Muscle of leg (tissue), 11 donors: ENCODE measurements around the gene SNRNP40. TPM values are rescaled to one million over a fixed set of nuclear protein-coding genes. Genes with fewer than 3 reads are reported as not detected.

Source experiments
- DNase-seq: peaks from one replicate; pipeline ENCODE4 v3.0.0; 2013
- H3K27ac ChIP-seq: one replicate; pipeline ENCODE4 v1.5.1; 2013; ENCODE audit warnings: mild to moderate bottlenecking, low read length, control low read depth
- H3K27me3 ChIP-seq: one replicate; pipeline ENCODE4 v1.6.1; 2013; ENCODE audit warnings: low read length; ENCODE audit not compliant: control insufficient read depth, insufficient read depth
- H3K36me3 ChIP-seq: one replicate; pipeline ENCODE4 v1.6.1; 2013; ENCODE audit warnings: low read length; ENCODE audit not compliant: control insufficient read depth, insufficient read depth
- H3K4me1 ChIP-seq: one replicate; pipeline ENCODE4 v1.6.1; 2013; ENCODE audit warnings: low read length; ENCODE audit not compliant: control insufficient read depth, insufficient read depth
- H3K4me3 ChIP-seq: one replicate; pipeline ENCODE4 v1.5.1; 2013; ENCODE audit warnings: low read length, control low read depth
- H3K9me3 ChIP-seq: replicated peaks from 2 replicates; pipeline ENCODE4 v1.6.1; 2013; ENCODE audit warnings: low read depth, low read length; ENCODE audit not compliant: control insufficient read depth
- WGBS: methylation state at CpG from one replicate; pipeline ENCODE4 v1.1.5; 2013; ENCODE audit warnings: missing lambda C conversion rate; ENCODE audit not compliant: insufficient coverage; 5-methylcytosine and 5-hydroxymethylcytosine counted together
- polyA plus RNA-seq, 8 donors: library from polyadenylated mRNA; unstranded; fragments of 120-200 nt; gene quantifications; one replicate each; pipeline versions ENCODE4 v1.2.1 to v1.2.3, GENCODE V29; 2013; ENCODE audit warnings: inconsistent platforms in 1 of 8, low replicate concordance in 1 of 8; ENCODE audit not compliant: insufficient read length in 8 of 8, insufficient read depth in 1 of 8
- total RNA-seq: library from RNA; stranded (reverse); fragments of 120-200 nt; gene quantifications from one replicate; pipeline ENCODE4 v1.2.4, GENCODE V29; 2013

SNRNP40 gene
- total and polyA plus RNA-seq, 9 donors: 34.8 to 54.9 (median 40.9) TPM

DNA sequence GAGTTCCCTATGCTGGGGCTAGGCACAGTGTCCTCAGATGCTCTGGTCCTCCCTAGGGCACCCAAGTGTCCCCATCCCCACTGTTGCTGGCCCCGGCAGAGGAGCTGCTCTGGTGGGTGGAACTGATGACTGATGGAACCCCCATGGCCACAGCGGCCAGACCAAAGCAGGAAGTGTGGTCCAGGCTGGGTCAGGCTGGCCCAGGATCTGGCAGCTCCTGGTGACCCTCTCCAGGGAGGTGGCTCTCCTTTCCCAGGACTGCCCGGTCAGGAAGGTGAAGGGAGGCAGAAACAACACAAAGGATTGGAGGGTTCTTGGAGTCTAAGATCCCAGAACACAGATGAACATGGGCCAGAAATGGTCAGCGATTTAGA lies 58.0 kb downstream of the SNRNP40 start:
- DNase-seq: no peak
- Histone ChIP-seq H3K4me3 (peak overlapping the region; percentile 33), H3K4me1 (peaks cover 9% of the 10 kb centered on the region), H3K36me3 (no peaks in the 10 kb centered on the region), H3K9me3 (no peaks in the 10 kb centered on the region), H3K27ac (no peak overlapping the region), H3K27me3 (peaks cover 56% of the 10 kb centered on the region)
- WGBS: 19% methylated on average over 3 of the region's 4 CpGs

DNA sequence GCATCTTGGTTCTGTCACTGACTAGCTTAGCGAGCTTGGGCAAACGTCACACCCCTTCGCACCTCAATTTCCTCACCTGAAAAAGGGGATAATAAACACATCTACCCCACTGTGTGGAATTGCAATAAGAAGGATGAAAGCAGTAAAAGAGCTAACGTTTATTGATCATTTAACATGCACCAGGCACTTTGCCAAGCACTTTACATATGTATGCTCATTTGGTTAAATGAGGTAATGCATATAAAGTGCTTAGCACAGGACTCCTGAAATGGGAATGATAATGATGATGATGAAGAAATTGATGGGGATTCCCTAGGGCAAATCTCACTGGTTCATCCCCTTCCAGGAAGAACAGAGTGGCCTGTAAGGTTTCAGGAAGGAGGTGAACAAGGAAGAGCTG lies 61.7 kb downstream of the SNRNP40 start:
- H3K4me3 ChIP-seq: no peak overlapping the region
- H3K27me3 ChIP-seq: peaks cover 34% of the 10 kb centered on the region

DNA sequence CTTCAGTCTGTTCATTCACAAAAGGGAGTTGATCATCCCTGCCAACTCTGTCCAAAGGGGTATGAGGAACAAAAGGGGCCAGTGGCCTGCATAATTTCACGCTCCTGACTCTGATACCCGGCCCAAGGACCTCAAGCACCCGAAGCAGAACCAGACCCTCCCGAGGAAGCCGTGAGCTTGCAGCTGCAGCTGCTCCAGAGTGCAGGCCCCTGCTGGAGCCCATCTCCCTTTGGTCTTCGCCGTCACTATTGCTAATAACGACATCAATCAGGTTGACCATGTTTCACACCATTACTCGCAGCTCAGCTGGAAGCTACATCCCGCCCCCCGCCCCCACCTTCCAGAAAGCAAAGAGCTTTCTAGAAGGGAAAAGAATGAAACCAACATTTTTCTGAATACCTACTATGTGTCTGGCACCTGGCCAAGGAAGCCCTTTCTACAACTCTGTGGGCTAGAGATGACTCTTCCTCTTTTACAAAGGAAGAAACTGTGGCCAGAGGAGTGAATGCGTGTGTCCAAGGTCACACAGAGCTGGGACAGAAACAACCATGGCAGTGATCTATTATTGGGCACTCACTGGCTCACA lies 62.4 kb downstream of the SNRNP40 start:
- Histone ChIP-seq H3K36me3 (no peaks in the 10 kb centered on the region), H3K4me3 (no peak overlapping the region), H3K4me1 (peaks cover 7% of the 10 kb centered on the region), H3K27ac (no peak overlapping the region), H3K27me3 (peaks cover 34% of the 10 kb centered on the region), H3K9me3 (no peaks in the 10 kb centered on the region)
- WGBS: 41% methylated on average over 8 of the region's 12 CpGs
- no peak for DNase-seq

More for the DNA sequence above, 61.7 kb downstream of the SNRNP40 start:
- DNase-seq: no peak
- WGBS: no CpG with 5 or more reads among the region's 4 CpGs
- Histone ChIP-seq H3K4me1 (peaks cover 7% of the 10 kb centered on the region), H3K36me3 (no peaks in the 10 kb centered on the region), H3K27ac (no peak overlapping the region), H3K9me3 (no peaks in the 10 kb centered on the region)

DNA sequence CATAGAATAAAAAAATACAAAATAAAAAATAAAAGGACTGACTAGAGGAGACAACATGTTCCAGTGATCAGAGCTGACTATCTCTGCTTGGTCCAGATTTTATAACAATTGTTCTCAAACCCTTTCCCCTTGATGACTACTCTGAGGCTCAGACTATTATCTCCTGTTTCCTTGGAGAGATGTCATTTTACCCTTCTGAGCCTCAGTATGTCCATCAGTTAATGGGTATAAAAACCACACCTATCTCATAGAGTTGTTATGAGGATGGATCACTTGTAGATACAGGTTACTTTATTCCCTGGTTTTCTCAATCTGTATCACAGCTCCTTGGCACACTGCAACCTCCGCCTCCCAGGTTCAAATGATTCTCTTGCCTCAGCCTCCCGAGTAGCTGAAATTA lies 63.9 kb downstream of the SNRNP40 start:
- Histone ChIP-seq H3K36me3 (no peaks in the 10 kb centered on the region), H3K27me3 (peaks cover 20% of the 10 kb centered on the region), H3K9me3 (no peaks in the 10 kb centered on the region), H3K27ac (no peak overlapping the region), H3K4me3 (no peak overlapping the region), H3K4me1 (no peaks in the 10 kb centered on the region)
- no CpG with 5 or more reads among the region's 2 CpGs for WGBS
- no peak for DNase-seq

DNA sequence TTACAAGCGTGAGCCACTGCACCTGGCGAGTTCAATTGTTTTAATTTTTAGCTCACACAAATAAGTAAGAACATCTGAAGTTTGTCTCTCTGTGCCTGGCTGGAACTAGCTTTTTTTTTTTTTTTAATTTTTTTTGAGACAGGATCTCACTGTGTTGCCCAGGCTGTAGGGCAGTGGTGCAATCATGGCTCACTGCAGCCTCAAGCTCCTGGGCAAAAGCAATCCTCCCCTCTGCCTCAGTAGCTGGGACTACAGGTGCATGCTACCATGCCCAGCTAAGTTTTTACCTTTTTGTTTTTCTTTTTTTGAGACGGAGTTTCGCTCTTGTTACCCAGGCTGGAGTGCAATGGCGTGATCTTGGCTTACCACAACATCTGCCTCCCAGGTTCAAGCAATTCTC lies 64.8 kb downstream of the SNRNP40 start:
- Histone ChIP-seq H3K27me3 (peaks cover 18% of the 10 kb centered on the region), H3K9me3 (no peaks in the 10 kb centered on the region), H3K27ac (no peak overlapping the region), H3K36me3 (no peaks in the 10 kb centered on the region), H3K4me1 (no peaks in the 10 kb centered on the region), H3K4me3 (no peak overlapping the region)
- DNase-seq: no peak
- 96% methylated on average over 4 of the region's 5 CpGs for WGBS

DNA sequence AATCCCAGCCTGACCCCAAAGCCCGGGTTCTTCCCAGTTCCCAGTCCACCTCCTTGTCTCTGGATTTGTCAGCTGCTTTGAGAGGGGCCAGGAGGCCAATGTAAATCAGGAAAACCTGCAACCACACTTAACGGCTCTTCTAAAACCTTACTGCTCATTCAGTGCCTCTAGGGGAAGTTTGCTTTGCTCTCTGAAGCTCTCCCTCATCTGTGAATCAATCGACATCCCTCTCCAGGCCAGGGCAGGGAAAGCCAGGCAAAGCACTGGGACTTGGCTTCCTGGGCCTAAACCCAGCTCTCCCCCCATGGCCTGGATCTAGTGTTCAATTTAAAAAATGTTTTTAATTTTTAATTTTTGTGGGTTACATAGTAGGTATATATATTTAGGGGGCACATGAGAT lies 66.2 kb downstream of the SNRNP40 start:
- WGBS: 20% methylated on average over 1 of the region's 3 CpGs
- Histone ChIP-seq H3K4me3 (no peak overlapping the region), H3K27ac (no peak overlapping the region), H3K36me3 (no peaks in the 10 kb centered on the region), H3K27me3 (peaks cover 8% of the 10 kb centered on the region), H3K4me1 (no peaks in the 10 kb centered on the region), H3K9me3 (no peaks in the 10 kb centered on the region)
- DNase-seq: no peak

DNA sequence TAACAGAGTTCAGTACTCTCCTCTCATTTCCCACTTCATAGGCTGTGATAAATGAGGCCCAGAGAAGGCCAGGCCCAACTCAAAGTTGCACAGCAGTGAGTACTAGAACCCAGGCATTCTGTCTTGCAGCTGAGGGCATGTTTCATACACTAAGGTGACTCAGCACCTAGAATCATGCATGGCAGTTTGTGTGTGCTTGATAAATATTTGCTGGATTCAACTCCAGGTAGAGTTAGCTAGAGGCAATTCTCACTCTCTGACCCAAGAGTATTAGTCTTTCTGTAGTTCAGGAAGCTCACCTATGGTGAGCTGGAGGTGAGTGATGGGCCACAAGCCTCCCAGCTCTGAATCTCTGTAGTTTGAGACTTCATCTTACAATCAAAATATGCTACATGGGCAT lies 67.6 kb downstream of the SNRNP40 start:
- H3K4me3 ChIP-seq: no peak overlapping the region
- no peak overlapping the region for H3K27ac ChIP-seq
- no peak for DNase-seq

DNA sequence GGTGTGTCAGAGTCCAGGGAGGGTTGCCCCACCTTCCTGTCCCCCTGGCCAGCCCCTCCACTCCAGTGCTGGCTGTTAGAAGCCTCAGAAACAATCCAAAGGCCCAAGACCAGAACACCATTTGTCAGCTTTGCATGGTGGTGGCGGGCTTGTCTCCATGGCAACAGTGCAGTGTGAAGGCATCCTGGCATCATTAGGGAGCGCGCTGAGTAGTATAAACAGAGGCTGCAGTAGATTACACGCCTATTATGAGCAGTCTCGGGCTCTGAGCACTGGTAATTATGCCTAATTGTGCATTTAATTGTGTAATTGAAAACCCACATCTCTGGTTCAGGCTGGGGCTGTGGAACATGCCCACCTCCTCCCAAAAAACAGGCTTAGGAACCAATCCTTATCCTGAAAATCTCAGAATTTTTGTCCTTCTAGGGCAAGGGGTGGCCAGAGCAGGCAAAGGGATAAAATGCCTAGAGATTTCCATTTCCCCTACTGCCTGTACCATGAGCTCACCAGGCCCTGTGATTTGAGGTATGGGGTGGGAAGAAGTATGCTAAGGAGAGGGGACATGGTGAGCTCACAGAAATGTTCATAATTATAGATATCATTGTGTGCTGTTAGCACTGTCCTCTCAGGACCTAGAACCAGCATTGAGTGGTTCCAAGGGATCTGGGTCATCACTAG lies 68.6 kb downstream of the SNRNP40 start:
- DNase-seq: no peak

More for the DNA sequence above, 67.6 kb downstream of the SNRNP40 start:
- Histone ChIP-seq H3K4me1 (no peaks in the 10 kb centered on the region), H3K27me3 (peaks cover 5% of the 10 kb centered on the region), H3K36me3 (no peaks in the 10 kb centered on the region), H3K9me3 (no peaks in the 10 kb centered on the region)

DNA sequence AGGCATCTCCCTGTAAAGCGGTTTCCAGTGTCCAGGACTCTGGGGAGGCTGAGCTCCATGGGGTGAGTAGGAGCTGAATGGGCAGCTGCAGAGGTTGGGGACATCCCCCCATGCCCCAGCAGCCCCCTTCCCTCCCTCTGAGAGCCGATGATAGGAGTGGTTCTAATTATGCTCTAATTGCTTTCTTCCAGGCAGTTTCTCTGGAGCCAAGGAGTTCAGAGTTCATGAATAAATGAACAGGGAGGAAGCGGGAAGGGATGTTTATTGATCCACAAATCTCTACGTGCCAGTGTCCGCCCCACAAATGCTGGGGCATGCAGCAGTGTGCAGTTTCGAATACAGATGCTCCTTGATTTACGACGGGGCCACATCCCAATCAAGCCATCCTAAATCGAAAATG lies 72.5 kb downstream of the SNRNP40 start:
- H3K4me1 ChIP-seq: no peaks in the 10 kb centered on the region
- 22% methylated on average over 6 of the region's 9 CpGs for WGBS
- H3K9me3 ChIP-seq: no peaks in the 10 kb centered on the region
- no peak for DNase-seq
- H3K27me3 ChIP-seq: peaks cover 5% of the 10 kb centered on the region
- H3K4me3 ChIP-seq: no peak overlapping the region
- no peak overlapping the region for H3K27ac ChIP-seq
- no peaks in the 10 kb centered on the region for H3K36me3 ChIP-seq

More for the DNA sequence above, 68.6 kb downstream of the SNRNP40 start:
- no peaks in the 10 kb centered on the region for H3K9me3 ChIP-seq
- peaks cover 5% of the 10 kb centered on the region for H3K27me3 ChIP-seq
- no peak overlapping the region for H3K4me3 ChIP-seq
- H3K36me3 ChIP-seq: no peaks in the 10 kb centered on the region
- no CpG with 5 or more reads among the region's 5 CpGs for WGBS
- no peak overlapping the region for H3K27ac ChIP-seq
- H3K4me1 ChIP-seq: no peaks in the 10 kb centered on the region

DNA sequence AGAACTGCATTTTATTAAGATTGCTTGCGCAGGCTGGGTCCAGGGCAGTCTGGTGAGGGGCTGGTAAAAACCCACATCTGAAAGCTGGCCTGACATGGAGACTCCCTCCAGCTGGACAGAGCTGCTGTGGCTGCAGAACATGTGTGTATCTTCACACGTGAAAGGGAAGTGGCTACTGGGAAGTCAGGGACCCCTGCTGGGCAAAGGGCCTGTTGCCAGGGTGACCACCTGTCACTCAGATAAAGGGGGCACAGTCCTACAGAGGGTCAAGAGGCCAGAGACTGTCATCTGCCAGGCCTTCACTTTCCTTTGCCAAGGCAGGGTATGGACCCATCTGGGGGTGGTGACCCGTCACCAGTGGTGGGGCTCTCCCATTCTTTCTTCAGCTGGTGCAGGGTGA lies 74.4 kb downstream of the SNRNP40 start:
- peaks cover 5% of the 10 kb centered on the region for H3K27me3 ChIP-seq
- no peak overlapping the region for H3K27ac ChIP-seq
- no peak overlapping the region for H3K4me3 ChIP-seq
- no peaks in the 10 kb centered on the region for H3K9me3 ChIP-seq
- H3K4me1 ChIP-seq: no peaks in the 10 kb centered on the region
- no peak for DNase-seq
- H3K36me3 ChIP-seq: no peaks in the 10 kb centered on the region
- WGBS: 48% methylated on average over 2 of the region's 3 CpGs
